Measurements from ENCODE around the gene MYO1G. TPM values are rescaled to one million over a fixed set of nuclear protein-coding genes. Genes with fewer than 3 reads are reported as not detected.
A peak's percentile ranks its signal among the peaks of the same experiment; 100 is the strongest.

MYO1G gene
- total and polyA plus RNA-seq, 4 donors = 0.56 to 3.9 (median 2.1) TPM

GRCh38 chr7:44967571-44968446 is 11.0 kb downstream of the MYO1G start:
- no peak overlapping the region for H3K4me3 ChIP-seq (ENCODE audit: low read depth in 1 of 3, low read length in 3 of 3)
- no peak for TF ChIP-seq FOXA1 (IDR thresholded peaks at IDR 0.05)
- peak in 1 of 2 donors; percentile 59 for TF ChIP-seq RAD21 (IDR thresholded peaks at IDR 0.05)
- no peak for TF ChIP-seq RXRA (IDR thresholded peaks at IDR 0.05)
- TF ChIP-seq TAF1 (conservative IDR thresholded peaks at IDR 0.05) = no peak
- no peaks in the 10 kb centered on the region for H3K27me3 ChIP-seq (ENCODE audit: control insufficient read depth in 4 of 4, insufficient read depth in 4 of 4, low read length in 3 of 4)
- H3K27ac ChIP-seq (ENCODE audit: low read depth in 1 of 2, low read length in 2 of 2) = no peak overlapping the region
- H3K4me1 ChIP-seq (ENCODE audit: control insufficient read depth in 4 of 4, insufficient read depth in 4 of 4, low read length in 3 of 4) = peaks cover under 1 to 3% (median 1%) of the 10 kb centered on the region in 4 donors
- H3K36me3 ChIP-seq (ENCODE audit: control insufficient read depth in 4 of 4, insufficient read depth in 3 of 4, low read depth in 1 of 4, low read length in 3 of 4) = no peaks in the 10 kb centered on the region
- no peak for DNase-seq (ENCODE audit: low spot score)
- WGBS = 79% methylated on average over 18 of the region's 18 CpGs
- no peak overlapping the region for H3K9ac ChIP-seq (ENCODE audit: low read depth in 1 of 2, low read length in 2 of 2)
- no peaks in the 10 kb centered on the region for H3K9me3 ChIP-seq (ENCODE audit: control insufficient read depth in 4 of 4, low read length in 3 of 4)

- Histone ChIP-seq H3K4me1 (ENCODE audit: control insufficient read depth in 4 of 4, insufficient read depth in 4 of 4, low read length in 3 of 4) (peaks cover 4 to 10% (median 7%) of the 10 kb centered on the region in 4 donors), H3K4me3 (ENCODE audit: low read depth in 1 of 3, low read length in 3 of 3) (no peak overlapping the region), H3K9me3 (ENCODE audit: control insufficient read depth in 4 of 4, low read length in 3 of 4) (no peaks in the 10 kb centered on the region), H3K27ac (ENCODE audit: low read depth in 1 of 2, low read length in 2 of 2) (no peak overlapping the region), H3K36me3 (ENCODE audit: control insufficient read depth in 4 of 4, insufficient read depth in 3 of 4, low read depth in 1 of 4, low read length in 3 of 4) (no peaks in the 10 kb centered on the region), H3K27me3 (ENCODE audit: control insufficient read depth in 4 of 4, insufficient read depth in 4 of 4, low read length in 3 of 4) (peaks cover 0 to 1% (median 0%) of the 10 kb centered on the region in 4 donors), H3K9ac (ENCODE audit: low read depth in 1 of 2, low read length in 2 of 2) (no peak overlapping the region)
- WGBS = 87% methylated on average over 9 of the region's 9 CpGs
- TF ChIP-seq SP1 (IDR thresholded peaks at IDR 0.05) (no peak), TAF1 (conservative IDR thresholded peaks at IDR 0.05) (no peak), FOXA1 (IDR thresholded peaks at IDR 0.05) (no peak), HNF4A (conservative IDR thresholded peaks at IDR 0.05) (no peak), ZBTB33 (IDR thresholded peaks at IDR 0.05) (no peak), JUND (IDR thresholded peaks at IDR 0.05) (no peak)
- DNase-seq (ENCODE audit: low spot score) = no peak
These were observed 11.9 kb downstream of the MYO1G start for GRCh38 chr7:44966731-44967538.

- Histone ChIP-seq H3K4me1 (ENCODE audit: control insufficient read depth in 4 of 4, insufficient read depth in 4 of 4, low read length in 3 of 4) (peaks cover 4 to 11% (median 7%) of the 10 kb centered on the region in 4 donors), H3K4me3 (ENCODE audit: low read depth in 1 of 3, low read length in 3 of 3) (no peak overlapping the region), H3K9ac (ENCODE audit: low read depth in 1 of 2, low read length in 2 of 2) (no peak overlapping the region), H3K27me3 (ENCODE audit: control insufficient read depth in 4 of 4, insufficient read depth in 4 of 4, low read length in 3 of 4) (peaks cover 0 to 1% (median 0%) of the 10 kb centered on the region in 4 donors), H3K36me3 (ENCODE audit: control insufficient read depth in 4 of 4, insufficient read depth in 3 of 4, low read depth in 1 of 4, low read length in 3 of 4) (no peaks in the 10 kb centered on the region), H3K27ac (ENCODE audit: low read depth in 1 of 2, low read length in 2 of 2) (no peak overlapping the region), H3K9me3 (ENCODE audit: control insufficient read depth in 4 of 4, low read length in 3 of 4) (no peaks in the 10 kb centered on the region)
- TF ChIP-seq RXRA (IDR thresholded peaks at IDR 0.05) = no peak
- TF ChIP-seq FOXA2 (IDR thresholded peaks at IDR 0.05) = no peak
- TF ChIP-seq ATF3 (IDR thresholded peaks at IDR 0.05) = no peak
- no peak for TF ChIP-seq RAD21 (IDR thresholded peaks at IDR 0.05)
- no peak for TF ChIP-seq EGR1 (IDR thresholded peaks at IDR 0.05; ENCODE audit: low read depth in 2 of 2)
- no peak for TF ChIP-seq MAX (IDR thresholded peaks at IDR 0.05)
- TF ChIP-seq ZBTB33 (IDR thresholded peaks at IDR 0.05) = no peak
- TF ChIP-seq YY1 (IDR thresholded peaks at IDR 0.05) = no peak
- TF ChIP-seq TAF1 (conservative IDR thresholded peaks at IDR 0.05) = no peak
- no peak for TF ChIP-seq NR2F2 (IDR thresholded peaks at IDR 0.05)
- no peak for TF ChIP-seq HNF4G (IDR thresholded peaks at IDR 0.05)
- TF ChIP-seq HNF4A (conservative IDR thresholded peaks at IDR 0.05) = no peak
- no peak for TF ChIP-seq JUND (IDR thresholded peaks at IDR 0.05)
- no peak for TF ChIP-seq GABPA (IDR thresholded peaks at IDR 0.05 in 1 of 2, conservative IDR thresholded peaks at IDR 0.05 in 1 of 2)
- no peak for TF ChIP-seq FOXA1 (IDR thresholded peaks at IDR 0.05)
- TF ChIP-seq SP1 (IDR thresholded peaks at IDR 0.05) = no peak
- DNase-seq (ENCODE audit: low spot score) = no peak
- WGBS = 93% methylated on average over 18 of the region's 18 CpGs
These were observed 12.7 kb downstream of the MYO1G start for GRCh38 chr7:44965937-44966730.

Measured in liver (tissue), 9 donors.